GM12864 (cell line): ENCODE measurements around the gene TNIP1.
A peak's percentile ranks its signal among the peaks of the same experiment; 100 is the strongest.

Source experiments
- DNase-seq: peaks from one replicate; pipeline ENCODE4 v3.0.0-alpha.2; 2011; ENCODE audit warnings: low read depth
- H3K4me3 ChIP-seq: 2 replicates; pipeline ENCODE4 v1.5.1; 2011; ENCODE audit warnings: mild to moderate bottlenecking, low read depth, low read length, control low read depth
- CTCF ChIP-seq: IDR thresholded peaks from 2 replicates; pipeline ENCODE4 v1.5.1; 2011; ENCODE audit warnings: low read depth, mild to moderate bottlenecking, moderate library complexity, low read length, control low read depth, inconsistent platforms; ENCODE audit errors: missing control alignments

Gene TNIP1

GRCh38 chr5:151097820-151098767 lies 17.3 kb upstream of the TNIP1 start:
- H3K4me3 ChIP-seq = no peak overlapping the region
- no peak for DNase-seq
- TF ChIP-seq CTCF = no peak

- no peak for TF ChIP-seq CTCF
- DNase-seq = no peak
These were observed 16.2 kb upstream of the TNIP1 start for GRCh38 chr5:151097061-151097460.

GRCh38 chr5:151096001-151096373 lies 15.2 kb upstream of the TNIP1 start:
- no peak overlapping the region for H3K4me3 ChIP-seq
- DNase-seq = no peak
- no peak for TF ChIP-seq CTCF

More at GRCh38 chr5:151097061-151097460, 16.2 kb upstream of the TNIP1 start:
- H3K4me3 ChIP-seq = no peak overlapping the region

- TF ChIP-seq CTCF = no peak
- H3K4me3 ChIP-seq = no peak overlapping the region
- no peak for DNase-seq
These were observed 14.6 kb upstream of the TNIP1 start for GRCh38 chr5:151095341-151096000.

- H3K4me3 ChIP-seq = no peak overlapping the region; the same call in 1 of the 2 replicates
- no peak for TF ChIP-seq CTCF
- no peak for DNase-seq
These were observed 14.0 kb upstream of the TNIP1 start for GRCh38 chr5:151094852-151095245.

GRCh38 chr5:151094030-151094851 lies 13.4 kb upstream of the TNIP1 start:
- no peak for DNase-seq
- H3K4me3 ChIP-seq = peak overlapping the region; percentile 49
- no peak for TF ChIP-seq CTCF
